ENCODE measurements around the gene CCK. TPM values are rescaled to one million over a fixed set of nuclear protein-coding genes. Genes with fewer than 3 reads are reported as not detected.
A peak's percentile ranks its signal among the peaks of the same experiment; 100 is the strongest.

CCK gene
- total RNA-seq, 3 donors from 2014 or later = 0.98 to 11.1 TPM; not detected in 1

DNA sequence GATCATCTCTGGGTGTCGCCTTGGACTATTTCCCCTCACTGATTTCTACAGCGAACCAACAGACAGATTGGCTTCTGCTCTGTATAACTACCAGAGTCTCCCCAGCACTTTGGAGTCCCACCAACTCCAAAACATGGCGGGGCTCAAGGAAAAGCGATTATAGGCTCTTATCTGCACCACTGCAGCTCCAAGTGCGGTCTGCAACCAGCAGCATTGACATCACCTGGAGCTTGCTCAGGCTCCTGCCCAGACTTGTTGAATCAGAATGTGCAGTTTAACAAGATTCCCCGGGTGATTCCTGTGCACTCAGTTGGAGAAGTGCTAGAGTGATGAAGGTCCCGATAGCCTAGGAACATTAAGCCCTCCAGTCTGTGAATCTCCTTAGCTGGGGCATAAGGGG, 9.0 kb downstream of the CCK start:
- Histone ChIP-seq H3K4me3 (no peak overlapping the region), H3K4me1 (ENCODE audit: low read depth) (no peaks in the 10 kb centered on the region), H3K9me3 (no peaks in the 10 kb centered on the region), H3K36me3 (ENCODE audit: low read depth) (no peaks in the 10 kb centered on the region)
- TF ChIP-seq, protein P1, sequence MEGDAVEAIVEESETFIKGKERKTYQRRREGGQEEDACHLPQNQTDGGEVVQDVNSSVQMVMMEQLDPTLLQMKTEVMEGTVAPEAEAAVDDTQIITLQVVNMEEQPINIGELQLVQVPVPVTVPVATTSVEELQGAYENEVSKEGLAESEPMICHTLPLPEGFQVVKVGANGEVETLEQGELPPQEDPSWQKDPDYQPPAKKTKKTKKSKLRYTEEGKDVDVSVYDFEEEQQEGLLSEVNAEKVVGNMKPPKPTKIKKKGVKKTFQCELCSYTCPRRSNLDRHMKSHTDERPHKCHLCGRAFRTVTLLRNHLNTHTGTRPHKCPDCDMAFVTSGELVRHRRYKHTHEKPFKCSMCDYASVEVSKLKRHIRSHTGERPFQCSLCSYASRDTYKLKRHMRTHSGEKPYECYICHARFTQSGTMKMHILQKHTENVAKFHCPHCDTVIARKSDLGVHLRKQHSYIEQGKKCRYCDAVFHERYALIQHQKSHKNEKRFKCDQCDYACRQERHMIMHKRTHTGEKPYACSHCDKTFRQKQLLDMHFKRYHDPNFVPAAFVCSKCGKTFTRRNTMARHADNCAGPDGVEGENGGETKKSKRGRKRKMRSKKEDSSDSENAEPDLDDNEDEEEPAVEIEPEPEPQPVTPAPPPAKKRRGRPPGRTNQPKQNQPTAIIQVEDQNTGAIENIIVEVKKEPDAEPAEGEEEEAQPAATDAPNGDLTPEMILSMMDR (IDR thresholded peaks at IDR 0.05) = no peak
- no peak for ATAC-seq
- intact Hi-C loops (cut with DNase I, micrococcal nuclease) = no loop called here
- DNase-seq = no peak

DNA sequence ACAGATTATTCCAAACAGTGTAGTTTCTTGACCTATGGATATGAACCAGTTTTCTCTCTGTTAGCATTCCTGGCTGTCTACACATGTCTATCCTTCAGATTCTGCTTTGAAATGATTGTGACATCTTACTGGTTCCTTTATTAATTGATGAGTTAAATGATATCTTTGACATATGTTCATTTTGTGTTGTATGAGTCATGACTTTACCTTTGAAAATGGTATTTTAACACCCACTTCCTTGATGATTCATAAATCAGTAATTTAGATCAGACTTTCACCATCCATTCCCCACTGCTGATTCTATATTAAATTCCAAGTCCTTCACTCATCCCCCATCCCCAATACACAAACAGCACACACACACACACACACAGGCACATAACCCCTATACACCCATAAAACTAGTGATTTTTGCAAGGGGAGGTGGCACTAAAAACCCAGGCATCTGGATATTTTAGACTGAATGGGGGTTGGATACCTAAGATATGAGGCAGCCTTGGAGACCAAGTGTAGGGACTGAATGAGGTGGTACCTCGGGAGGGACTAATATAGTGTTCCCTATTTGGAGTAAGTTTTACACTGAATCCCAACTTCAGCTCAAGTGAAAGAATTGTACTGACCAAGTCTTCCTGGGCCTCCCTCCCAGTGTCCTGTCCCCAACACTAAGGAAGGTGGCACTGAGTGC, 9.7 kb downstream of the CCK start:
- no peaks in the 10 kb centered on the region for H3K36me3 ChIP-seq (ENCODE audit: low read depth)
- no peaks in the 10 kb centered on the region for H3K4me1 ChIP-seq (ENCODE audit: low read depth)
- no peak overlapping the region for H3K4me3 ChIP-seq
- intact Hi-C loops (cut with DNase I, micrococcal nuclease) = no loop called here
- ATAC-seq = no peak
- no peaks in the 10 kb centered on the region for H3K9me3 ChIP-seq
- no peak for DNase-seq
- TF ChIP-seq, protein P1 (IDR thresholded peaks at IDR 0.05) = no peak

DNA sequence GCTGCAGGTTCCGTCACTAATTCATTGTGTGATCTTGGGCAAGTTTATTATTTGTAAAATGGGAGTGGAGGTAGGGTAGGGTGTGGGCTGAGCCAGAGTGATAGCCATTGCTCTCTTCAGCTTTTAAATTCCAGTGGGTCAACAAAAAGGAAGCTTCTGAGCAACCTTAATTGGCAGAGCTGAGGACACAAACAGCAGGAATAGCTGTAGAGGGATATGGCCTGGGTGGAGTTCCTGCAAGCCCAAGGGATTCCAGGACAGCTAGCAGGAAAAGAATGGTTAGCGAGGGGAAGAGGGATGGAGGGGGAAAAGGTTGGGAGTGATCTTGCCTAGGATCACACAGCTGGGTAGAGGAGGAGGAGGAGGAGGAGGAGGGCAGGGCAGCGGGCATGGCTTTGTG, 11.4 kb downstream of the CCK start:
- no peaks in the 10 kb centered on the region for H3K4me1 ChIP-seq (ENCODE audit: low read depth)
- DNase-seq (peak in 1 of 3 donors; percentile 12), ATAC-seq (peak; percentile 78)
- TF ChIP-seq, protein P1 (IDR thresholded peaks at IDR 0.05) = no peak
- H3K9me3 ChIP-seq = no peaks in the 10 kb centered on the region
- intact Hi-C loops (cut with DNase I, micrococcal nuclease) = no loop called here
- no peak overlapping the region for H3K4me3 ChIP-seq
- no peaks in the 10 kb centered on the region for H3K36me3 ChIP-seq (ENCODE audit: low read depth)

DNA sequence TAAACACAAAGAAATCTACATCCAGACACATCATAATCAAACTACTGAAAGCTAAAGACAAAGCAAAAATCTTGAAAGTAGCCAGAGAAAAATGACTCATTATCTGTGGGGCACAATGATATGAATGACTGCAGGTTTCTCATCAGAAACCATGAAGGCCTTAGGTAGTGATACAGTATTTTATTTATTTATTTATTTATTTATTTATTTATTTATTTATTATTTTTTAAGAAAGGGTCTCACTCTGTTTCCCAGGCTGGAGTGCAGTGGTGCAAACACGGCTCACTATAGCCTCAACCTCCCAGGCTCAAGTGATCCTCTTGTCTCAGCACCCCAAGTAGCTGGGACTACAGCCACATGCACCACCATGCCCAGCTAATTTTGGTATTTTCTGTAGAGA, 15.2 kb downstream of the CCK start:
- ATAC-seq = no peak
- intact Hi-C loops (cut with DNase I, micrococcal nuclease) = no loop called here

DNA sequence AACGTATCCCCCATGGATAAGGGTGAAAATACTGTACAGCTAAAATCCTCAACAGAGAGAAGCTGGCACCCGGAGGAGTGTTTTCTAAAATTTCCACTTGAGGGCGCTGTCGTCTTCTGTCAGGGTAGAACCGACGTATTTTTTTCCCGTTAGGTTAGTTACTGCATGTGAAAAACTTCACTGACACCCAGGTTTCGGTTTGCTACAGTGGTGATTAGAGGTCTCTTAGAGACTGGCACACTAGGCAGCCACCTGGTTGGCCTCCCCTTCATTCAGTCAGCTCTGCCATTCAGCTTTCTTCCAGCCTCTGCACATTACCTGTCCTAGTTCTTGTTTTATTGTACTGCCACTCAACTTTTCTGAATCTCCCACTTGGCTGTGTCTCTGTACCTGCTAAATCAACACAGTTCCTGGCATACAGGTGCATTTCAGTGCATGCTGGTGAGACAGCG, 18.4 kb downstream of the CCK start:
- intact Hi-C loops (cut with DNase I, micrococcal nuclease) = loop anchor here (5.0 kb wide), 2 partner anchors 195 to 200 kb away; no protein-coding TSS in a partner anchor
- peak in 2 of 3 donors; percentile 54 to 74 for DNase-seq
- peak; percentile 65 for ATAC-seq

More for the DNA sequence above, 15.2 kb downstream of the CCK start:
- H3K4me3 ChIP-seq = no peak overlapping the region
- no peaks in the 10 kb centered on the region for H3K36me3 ChIP-seq (ENCODE audit: low read depth)
- H3K9me3 ChIP-seq = no peaks in the 10 kb centered on the region
- H3K4me1 ChIP-seq (ENCODE audit: low read depth) = no peaks in the 10 kb centered on the region
- TF ChIP-seq, protein P1 (IDR thresholded peaks at IDR 0.05) = no peak
- DNase-seq = no peak

More for the DNA sequence above, 18.4 kb downstream of the CCK start:
- no peaks in the 10 kb centered on the region for H3K36me3 ChIP-seq (ENCODE audit: low read depth)
- no peaks in the 10 kb centered on the region for H3K9me3 ChIP-seq
- H3K4me1 ChIP-seq (ENCODE audit: low read depth) = no peaks in the 10 kb centered on the region
- TF ChIP-seq, protein P1 (IDR thresholded peaks at IDR 0.05) = peak; percentile 25
- H3K4me3 ChIP-seq = no peak overlapping the region
